GM12878 (cell line): ENCODE data around the gene MT4. TPM values are rescaled to one million over a fixed set of nuclear protein-coding genes. Genes with fewer than 3 reads are reported as not detected.

Experiments used
- ATAC-seq: fragments of 200-7000 bp; cut with Tn5 transposase; 3 replicates; pipeline ENCODE4 v1.9.1; 2020; ENCODE audit warnings: mild to moderate bottlenecking, moderate library complexity
- BruUV-seq: library from RNA; stranded (reverse); fragments of 400-500 nt; replicated peaks from 2 replicates; lab custom pipeline; 2021; lab: Mats Ljungman, UMichigan
- CTCF ChIA-PET: fragments of 300-600 bp; sonication (Branson Sonifier 250); formaldehyde crosslinking; extraction: SDS; loops from one replicate; lab custom pipeline; 2021; ENCODE audit warnings: inconsistent platforms; lab: Yijun Ruan, JAX
- POLR2A ChIA-PET: fragments of 350-600 bp; formaldehyde crosslinking; extraction: SDS; loops from one replicate; lab custom pipeline; 2021; ENCODE audit warnings: inconsistent platforms; lab: Charles Lee
- RAD21 ChIA-PET: fragments of 300-600 bp; sonication (Branson Sonifier 250); formaldehyde crosslinking; loops from one replicate; lab custom pipeline; 2023; ENCODE audit warnings: antibody characterized with exemption; ENCODE audit not compliant: unreplicated experiment; lab: Charles Lee
- SMC1A ChIA-PET: fragments of 300-600 bp; sonication (Branson Sonifier 250); formaldehyde crosslinking; loops from one replicate; lab custom pipeline; 2023; ENCODE audit not compliant: unreplicated experiment, uncharacterized antibody; lab: Charles Lee
- DNase-seq: peaks from one replicate; pipeline ENCODE4 v3.0.0-alpha.2; 2011; ENCODE audit warnings: low read depth, low spot score
- FAIRE-seq: peaks from 3 replicates; lab custom pipeline; 2011; peaks lifted over from hg19 to GRCh38; lab: Jason Lieb, UNC
- H2AFZ ChIP-seq: 2 replicates; pipeline ENCODE4 v1.6.0; 2011; ENCODE audit warnings: low read depth, low read length, control low read depth; ENCODE audit not compliant: control insufficient read depth
- H3K27ac ChIP-seq: 2 replicates; pipeline ENCODE4 v1.5.1; 2011; ENCODE audit warnings: control low read depth; ENCODE audit not compliant: control insufficient read depth, insufficient read depth
- H3K27me3 ChIP-seq, 2 experiments: replicated peaks in 1 of 2; 2 replicates each; pipeline versions ENCODE4 v1.6.0 to v1.6.1; 2011; ENCODE audit warnings: low read length in 1 of 2; ENCODE audit not compliant: control insufficient read depth in 2 of 2, insufficient read depth in 2 of 2
- H3K36me3 ChIP-seq, 2 experiments: 2 replicates each; pipeline ENCODE4 v1.5.1; 2011; ENCODE audit warnings: low read length in 1 of 2; ENCODE audit not compliant: control insufficient read depth in 2 of 2, insufficient read depth in 2 of 2
- H3K4me1 ChIP-seq: 2 replicates; pipeline ENCODE4 v1.6.1; 2011; ENCODE audit warnings: mild to moderate bottlenecking, low read length, moderate library complexity, mixed read lengths; ENCODE audit not compliant: control insufficient read depth, insufficient read depth
- H3K4me2 ChIP-seq: 2 replicates; pipeline ENCODE4 v1.6.0; 2011; ENCODE audit warnings: control low read depth; ENCODE audit not compliant: control insufficient read depth, insufficient read depth
- H3K4me3 ChIP-seq: fragments of 200-600 bp; sonication (generic); 2 replicates; pipeline ENCODE4 v1.5.1; 2016
- H3K79me2 ChIP-seq: 2 replicates; pipeline ENCODE4 v1.6.0; 2011; ENCODE audit warnings: low read length; ENCODE audit not compliant: control insufficient read depth, insufficient read depth
- H3K9ac ChIP-seq: 2 replicates; pipeline ENCODE4 v1.8.0; 2011; ENCODE audit warnings: low read length, control low read depth, mixed read lengths; ENCODE audit not compliant: control insufficient read depth, insufficient read depth
- H3K9me3 ChIP-seq: replicated peaks from 3 replicates; pipeline ENCODE4 v1.5.1; 2011; ENCODE audit warnings: mild to moderate bottlenecking, low read length; ENCODE audit not compliant: control insufficient read depth, insufficient read depth
- H4K20me1 ChIP-seq: 2 replicates; pipeline ENCODE4 v1.6.0; 2011; ENCODE audit not compliant: control insufficient read depth, insufficient read depth
- ATF7 ChIP-seq: fragments of 450-650 bp; IDR thresholded peaks from 2 replicates; pipeline ENCODE4 v1.6.1; 2016; ENCODE audit warnings: low read depth, mild to moderate bottlenecking
- ZBTB40 ChIP-seq: fragments of 450-650 bp; IDR thresholded peaks from 2 replicates; pipeline ENCODE4 v1.6.1; 2016; ENCODE audit warnings: mild to moderate bottlenecking, moderate library complexity, borderline replicate concordance
- ZSCAN29 ChIP-seq: fragments of 450-650 bp; IDR thresholded peaks from 2 replicates; pipeline ENCODE4 v1.6.1; 2017; ENCODE audit warnings: mild to moderate bottlenecking, moderate library complexity
- WGBS: methylation state at CpG from one replicate; pipeline ENCODE4 v1.1.6; 2016; ENCODE audit warnings: low lambda C conversion rate; ENCODE audit not compliant: insufficient replicate concordance, insufficient coverage; ENCODE audit errors: missing lambda C conversion rate; 5-methylcytosine and 5-hydroxymethylcytosine counted together
- in situ Hi-C: fragments of 300-500 bp; cut with MboI; formaldehyde crosslinking; loops from 9 replicates; pipeline ENCODE4 v1.14.3; 2018; ENCODE audit warnings: mixed read lengths
- intact Hi-C: fragments of 100-400 bp; cut with micrococcal nuclease; formaldehyde crosslinking; loops from one replicate; pipeline ENCODE4 v1.14.2; 2022; ENCODE audit not compliant: unreplicated experiment
- polyA plus RNA-seq, 11 experiments: library from polyadenylated mRNA; depleted of rRNA in 4 of 11; unstranded in 6 of 11; stranded (reverse) in 5 of 11; fragments of >200 nt; fragmentation: Nextera tagmentation in 4 of 11; fragmentation: Illumina TruSeq in 1 of 11; extraction: Ambion mirVana in 4 of 11; extraction: Trizol in 1 of 11; gene quantifications; 1 replicate in 1 of 11; 2 replicates in 10 of 11; pipeline versions ENCODE4 v1.2.1 to v1.2.3, GENCODE V29; 2011 to 2016; ENCODE audit warnings: inconsistent platforms in 2 of 11, missing spikeins in 2 of 11, low read depth in 1 of 11
- total RNA-seq, 4 experiments: library from RNA; depleted of rRNA in 3 of 4; stranded (reverse); fragments of >200 nt in 3 of 4; fragmentation: Illumina TruSeq in 1 of 4; extraction: Trizol in 1 of 4; gene quantifications; 2 replicates each; pipeline versions ENCODE4 v1.2.1 to v1.2.3, GENCODE V29; 2013 to 2021

MT4 gene
- total and polyA plus RNA-seq, 10 of the 15 experiments (the other 5 are each of a cell fraction or from before 2014, with no cell fraction given) = not detected

GRCh38 chr16:56554441-56554840 is 10.4 kb upstream of the MT4 start:
- Histone ChIP-seq H3K27me3 (peaks cover 0 to 2% of the 10 kb centered on the region in 2 experiments; a peak in 2 of 4 replicates), H2AFZ (no peak overlapping the region), H3K36me3 (no peaks in the 10 kb centered on the region), H3K4me3 (no peak overlapping the region), H3K4me2 (no peak overlapping the region), H3K9ac (no peak overlapping the region), H3K27ac (no peak overlapping the region), H3K79me2 (no peaks in the 10 kb centered on the region), H4K20me1 (no peaks in the 10 kb centered on the region), H3K9me3 (no peaks in the 10 kb centered on the region), H3K4me1 (no peaks in the 10 kb centered on the region; the same call in 1 of the 2 replicates)
- intact Hi-C loops = no loop called here
- 43% methylated on average over 10 of the region's 10 CpGs for WGBS
- ChIA-PET SMC1A (no interaction called here), RAD21 (no interaction called here), POLR2A (no interaction called here), CTCF (no interaction called here)
- in situ Hi-C loops = no loop called here
- FAIRE-seq (no peak), ATAC-seq (no peak), DNase-seq (no peak)
- TF ChIP-seq ZSCAN29 (no peak), ATF7 (no peak), ZBTB40 (no peak)
- BruUV-seq = no TSS peak
